H1 (cell line): ENCODE measurements around the gene DDX11. TPM values are rescaled to one million over a fixed set of nuclear protein-coding genes. Genes with fewer than 3 reads are reported as not detected.
"Not testable (repeated sequence)": the region's sequence is repeated elsewhere in the genome, so short reads cannot be mapped to it uniquely, and the experiment has no call there.

Experiments used
- CTCF ChIA-PET: fragments of 300-600 bp; sonication (Branson Sonifier 250); formaldehyde crosslinking; loops from one replicate; lab custom pipeline; 2021; ENCODE audit not compliant: partially characterized antibody; lab: Charles Lee
- POLR2A ChIA-PET: fragments of 300-600 bp; sonication (Branson Sonifier 250); formaldehyde crosslinking; loops from one replicate; lab custom pipeline; 2021; ENCODE audit warnings: inconsistent platforms; ENCODE audit not compliant: partially characterized antibody; lab: Charles Lee
- DNase-seq, 2 experiments: peaks; one replicate each; pipeline versions ENCODE4 v3.0.0 to v3.0.0-alpha.2; 2010 to 2022; ENCODE audit warnings: low spot score in 2 of 2, low read depth in 1 of 2, mixed read lengths in 1 of 2
- FAIRE-seq: peaks from 2 replicates; lab custom pipeline; 2011; peaks lifted over from hg19 to GRCh38; lab: Jason Lieb, UNC
- H2AFZ ChIP-seq: 2 replicates; pipeline ENCODE4 v1.8.1; 2012; ENCODE audit warnings: low read length, inconsistent platforms
- H2AK5ac ChIP-seq: 2 replicates; pipeline ENCODE4 v1.6.1; 2013; ENCODE audit warnings: low read depth, low read length
- H2BK120ac ChIP-seq: replicated peaks from 2 replicates; pipeline ENCODE3; 2013; ENCODE audit warnings: low read depth, low read length, inconsistent platforms
- H2BK12ac ChIP-seq: 2 replicates; pipeline ENCODE4 v1.6.1; 2013; ENCODE audit warnings: low read depth, low read length
- H2BK15ac ChIP-seq: 2 replicates; pipeline ENCODE4 v1.6.1; 2013; ENCODE audit warnings: low read length
- H2BK20ac ChIP-seq: 2 replicates; pipeline ENCODE4 v1.6.1; 2013; ENCODE audit warnings: low read length
- H2BK5ac ChIP-seq: 2 replicates; pipeline ENCODE4 v1.6.1; 2013; ENCODE audit warnings: low read depth, low read length
- H3K14ac ChIP-seq: 2 replicates; pipeline ENCODE4 v1.6.1; 2013; ENCODE audit warnings: inconsistent platforms; ENCODE audit not compliant: insufficient read length
- H3K18ac ChIP-seq: 2 replicates; pipeline ENCODE4 v1.6.1; 2013; ENCODE audit warnings: low read length; ENCODE audit errors: extremely low read depth
- H3K23ac ChIP-seq: 2 replicates; pipeline ENCODE4 v1.6.1; 2013; ENCODE audit warnings: inconsistent platforms; ENCODE audit not compliant: insufficient read length
- H3K23me2 ChIP-seq: 2 replicates; pipeline ENCODE4 v1.6.1; 2013; ENCODE audit warnings: low read depth, low read length
- H3K27ac ChIP-seq: 2 replicates; pipeline ENCODE4 v1.6.1; 2011; ENCODE audit warnings: low read depth, low read length, inconsistent platforms
- H3K27me3 ChIP-seq, 4 experiments: replicated peaks in 1 of 4; 1 replicate in 1 of 4; 2 replicates in 3 of 4; pipeline versions ENCODE4 v1.6.1 to v1.8.1; 2011 to 2013; ENCODE audit warnings: low read length in 3 of 4, mild to moderate bottlenecking in 3 of 4, inconsistent platforms in 2 of 4, mixed read lengths in 2 of 4, moderate library complexity in 1 of 4; ENCODE audit not compliant: control insufficient read depth in 3 of 4, insufficient read depth in 3 of 4; ENCODE audit errors: extremely low read depth in 1 of 4
- H3K36me3 ChIP-seq, 4 experiments: 2 replicates each; pipeline versions ENCODE4 v1.6.1 to v1.8.1; 2011 to 2013; ENCODE audit warnings: mild to moderate bottlenecking in 4 of 4, low read length in 3 of 4, moderate library complexity in 2 of 4, control low read depth in 1 of 4, inconsistent platforms in 1 of 4; ENCODE audit not compliant: insufficient read depth in 4 of 4, control insufficient read depth in 2 of 4
- H3K4ac ChIP-seq: replicated peaks from 2 replicates; pipeline ENCODE3; 2013; ENCODE audit warnings: low read length, low read depth, mixed read lengths, inconsistent platforms; ENCODE audit not compliant: insufficient read length
- H3K4me1 ChIP-seq, 4 experiments: replicated peaks in 1 of 4; 1 replicate in 1 of 4; 2 replicates in 3 of 4; pipeline versions ENCODE4 v1.6.1 to v1.8.1; 2011 to 2013; ENCODE audit warnings: low read length in 3 of 4, inconsistent platforms in 2 of 4, mixed read lengths in 1 of 4; ENCODE audit not compliant: insufficient read depth in 4 of 4, control insufficient read depth in 3 of 4
- H3K4me2 ChIP-seq, 2 experiments: 2 replicates each; pipeline versions ENCODE4 v1.6.1 to v1.8.1; 2011 to 2013; ENCODE audit warnings: low read depth in 2 of 2, low read length in 2 of 2, control low read depth in 1 of 2, inconsistent platforms in 1 of 2, mild to moderate bottlenecking in 1 of 2; ENCODE audit not compliant: insufficient read depth in 1 of 2
- H3K4me3 ChIP-seq, 4 experiments: fragments of 200-600, 300-600 bp in 1 of 4; sonication (generic), shearing (Covaris generic), sonication (Bioruptor Twin) in 1 of 4; 2 replicates each; pipeline versions ENCODE4 v1.5.1 to v1.8.1; 2011 to 2016; ENCODE audit warnings: low read length in 4 of 4, low read depth in 3 of 4, control low read depth in 2 of 4, inconsistent platforms in 2 of 4, mild to moderate bottlenecking in 2 of 4, mixed read lengths in 1 of 4, moderate library complexity in 1 of 4; ENCODE audit not compliant: insufficient read depth in 2 of 4; ENCODE audit errors: extremely low read depth in 1 of 4
- H3K56ac ChIP-seq: replicated peaks from 2 replicates; pipeline ENCODE3; 2013; ENCODE audit warnings: low read depth, mild to moderate bottlenecking, mixed read lengths, low read length, inconsistent platforms; ENCODE audit not compliant: insufficient read length
- H3K79me1 ChIP-seq: 2 replicates; pipeline ENCODE4 v1.6.1; 2013; ENCODE audit warnings: low read depth, low read length, control low read depth
- H3K79me2 ChIP-seq, 2 experiments: 2 replicates each; pipeline versions ENCODE4 v1.6.1 to v1.8.1; 2012 to 2013; ENCODE audit warnings: low read length in 2 of 2, mild to moderate bottlenecking in 2 of 2, inconsistent platforms in 1 of 2; ENCODE audit not compliant: insufficient read depth in 2 of 2, control insufficient read depth in 1 of 2
- H3K9ac ChIP-seq, 4 experiments: replicated peaks in 1 of 4; 1 replicate in 1 of 4; 2 replicates in 3 of 4; pipeline versions ENCODE4 v1.6.1 to v1.8.1; 2011 to 2013; ENCODE audit warnings: low read depth in 3 of 4, low read length in 3 of 4, control low read depth in 2 of 4, mild to moderate bottlenecking in 2 of 4, moderate library complexity in 2 of 4, inconsistent platforms in 1 of 4; ENCODE audit errors: extremely low read depth in 1 of 4
- H3K9me3 ChIP-seq, 2 experiments: 2 replicates each; pipeline versions ENCODE4 v1.6.1 to v1.8.1; 2012 to 2013; ENCODE audit warnings: mild to moderate bottlenecking in 2 of 2, moderate library complexity in 2 of 2, control low read depth in 1 of 2, inconsistent platforms in 1 of 2, low read depth in 1 of 2, low read length in 1 of 2, mixed read lengths in 1 of 2; ENCODE audit not compliant: insufficient read depth in 2 of 2
- H4K20me1 ChIP-seq, 2 experiments: replicated peaks in 1 of 2; 2 replicates each; pipeline versions ENCODE3 to v1.8.1; 2011 to 2013; ENCODE audit warnings: inconsistent platforms in 2 of 2, low read length in 2 of 2, mild to moderate bottlenecking in 1 of 2; ENCODE audit not compliant: insufficient read depth in 2 of 2, control insufficient read depth in 1 of 2
- H4K5ac ChIP-seq: 2 replicates; pipeline ENCODE4 v1.6.1; 2013; ENCODE audit warnings: low read length, low read depth, mixed read lengths, inconsistent platforms; ENCODE audit not compliant: insufficient read length
- H4K8ac ChIP-seq: 2 replicates; pipeline ENCODE4 v1.8.0; 2013; ENCODE audit warnings: mild to moderate bottlenecking, moderate library complexity, low read length, inconsistent platforms; ENCODE audit not compliant: insufficient read depth; ENCODE audit errors: extremely low read depth
- H4K91ac ChIP-seq: replicated peaks from 2 replicates; pipeline ENCODE3; 2013; ENCODE audit warnings: low read length, mixed read lengths, inconsistent platforms; ENCODE audit not compliant: insufficient read length
- WGBS, 2 experiments: shearing (Covaris generic) in 1 of 2; methylation state at CpG; one replicate each; pipeline versions ENCODE4 v1.1.6 to v1.1.7; 2013 to 2015; ENCODE audit warnings: low lambda C conversion rate in 2 of 2, mixed read lengths in 2 of 2, inconsistent platforms in 1 of 2, low coverage in 1 of 2, missing lambda C conversion rate in 1 of 2; ENCODE audit not compliant: insufficient replicate concordance in 2 of 2, insufficient coverage in 1 of 2, insufficient read length in 1 of 2; ENCODE audit errors: extremely low coverage in 1 of 2, missing lambda C conversion rate in 1 of 2; 5-methylcytosine and 5-hydroxymethylcytosine counted together
- polyA plus RNA-seq, 7 experiments: library from polyadenylated mRNA; depleted of rRNA in 3 of 7; stranded (reverse) in 5 of 7; unstranded in 2 of 7; fragments of >200 nt in 5 of 7; fragments of 200-250 nt in 2 of 7; gene quantifications; 1 replicate in 5 of 7; 2 replicates in 1 of 7; 4 replicates in 1 of 7; pipeline versions ENCODE4 v1.2.1 to v1.2.3, GENCODE V29; 2011 to 2013; ENCODE audit warnings: missing spikeins in 2 of 7, mixed read lengths in 2 of 7
- total RNA-seq: library from RNA; stranded (reverse); fragmentation: NEBNext Ultra II Directional; extraction: Animal tissue kit (Norgen Biotek cat#: 25700); gene quantifications from 2 replicates; pipeline ENCODE4 v1.2.1, GENCODE V29; 2021

DDX11 gene
- total and polyA plus RNA-seq, 2 of the 8 experiments (the other 6 are each of a cell fraction or from before 2014, with no cell fraction given) = 61.6 to 141 TPM

DNA sequence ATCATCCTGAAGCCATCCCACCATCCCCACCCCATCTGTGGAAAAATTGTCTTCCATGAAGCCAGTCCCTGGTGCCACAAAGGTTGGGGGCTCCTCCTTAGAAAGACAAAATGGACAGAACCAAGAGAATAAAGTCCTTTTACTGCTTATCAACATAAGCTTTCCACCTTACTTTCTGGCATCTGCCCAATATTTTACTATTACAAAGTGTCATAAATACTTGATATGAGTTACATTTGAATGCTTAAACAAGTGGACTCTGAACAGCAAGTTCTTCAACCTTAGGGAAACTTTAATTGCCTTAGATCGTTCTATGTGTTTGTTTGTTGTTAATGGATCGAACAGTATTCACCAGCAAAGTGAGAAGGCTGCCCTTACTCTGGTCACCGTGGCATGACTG lies 73.8 kb downstream of the DDX11 start:
- POLR2A ChIA-PET, H2BK12ac ChIP-seq, FAIRE-seq: not testable (repeated sequence)

DNA sequence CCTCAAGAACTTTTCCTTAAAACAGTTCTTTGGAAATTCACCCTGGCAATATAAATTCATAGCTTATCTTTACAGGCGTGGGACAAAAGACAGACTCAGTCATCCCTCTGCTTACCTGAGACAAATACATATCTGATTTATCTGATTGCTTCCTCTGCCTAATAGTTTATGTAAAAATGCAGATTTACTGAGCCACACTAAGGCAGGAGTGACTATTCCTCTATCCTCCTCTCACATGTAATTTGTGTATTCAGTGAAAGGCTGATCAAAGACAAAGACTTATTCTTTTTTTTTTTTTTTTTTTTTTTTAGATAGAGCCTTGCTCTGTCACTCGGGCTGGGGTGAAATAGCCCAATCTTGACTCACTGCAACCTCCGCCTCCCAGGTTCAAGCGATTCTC lies 77.1 kb downstream of the DDX11 start:
- H3K9me3 ChIP-seq, H2BK120ac ChIP-seq, H3K4me2 ChIP-seq, H2BK20ac ChIP-seq, H3K56ac ChIP-seq, H3K4me3 ChIP-seq, H3K27me3 ChIP-seq, POLR2A ChIA-PET, H3K4me1 ChIP-seq, H4K91ac ChIP-seq, H2BK15ac ChIP-seq, H3K18ac ChIP-seq, DNase-seq, H2AK5ac ChIP-seq, H2BK12ac ChIP-seq, H3K36me3 ChIP-seq, H4K8ac ChIP-seq, H3K4ac ChIP-seq, H3K23ac ChIP-seq, H3K23me2 ChIP-seq, H2AFZ ChIP-seq, H3K9ac ChIP-seq, H3K79me2 ChIP-seq, H4K5ac ChIP-seq, CTCF ChIA-PET, FAIRE-seq, H2BK5ac ChIP-seq, H3K79me1 ChIP-seq, H4K20me1 ChIP-seq, H3K27ac ChIP-seq, H3K14ac ChIP-seq: not testable (repeated sequence)
- WGBS, 2 experiments = 91% methylated on average over 3 of the region's 4 CpGs; no CpG with 5 or more reads in 1 of the 2 experiments

More for the DNA sequence above, 73.8 kb downstream of the DDX11 start:
- H3K36me3 ChIP-seq, H3K23ac ChIP-seq, H3K27ac ChIP-seq, H3K14ac ChIP-seq, H3K4me2 ChIP-seq, H2AFZ ChIP-seq, H4K8ac ChIP-seq, H3K79me2 ChIP-seq, H3K23me2 ChIP-seq, H3K4me1 ChIP-seq, H3K9me3 ChIP-seq, H2BK20ac ChIP-seq, H4K5ac ChIP-seq, H3K4ac ChIP-seq, H3K56ac ChIP-seq, H3K9ac ChIP-seq, H3K4me3 ChIP-seq, H3K27me3 ChIP-seq, CTCF ChIA-PET, H4K91ac ChIP-seq, H3K79me1 ChIP-seq, H3K18ac ChIP-seq, H2BK5ac ChIP-seq, H2BK120ac ChIP-seq, H2AK5ac ChIP-seq, DNase-seq, H2BK15ac ChIP-seq, H4K20me1 ChIP-seq: not testable (repeated sequence)
- WGBS, 2 experiments = 92% methylated on average over 2 of the region's 3 CpGs; no CpG with 5 or more reads in 1 of the 2 experiments
